Upper lobe of left lung (tissue), 6 donors: ENCODE measurements around the gene TMEM140. TPM values are rescaled to one million over a fixed set of nuclear protein-coding genes. Genes with fewer than 3 reads are reported as not detected.

ENCODE experiments used
- ATAC-seq, 2 donors: fragments of 200-7000 bp; cut with Tn5 transposase; one replicate each; pipeline ENCODE4 v1.9.1; 2022; ENCODE audit warnings: mild to moderate bottlenecking in 2 of 2, moderate library complexity in 2 of 2; ENCODE audit not compliant: low FRiP score in 2 of 2
- DNase-seq, 2 donors: peaks; one replicate each; pipeline ENCODE4 v3.0.0-alpha.2; 2019 to 2020
- H3K27ac ChIP-seq, 4 donors: fragments of 200-600 bp; sonication (generic); one replicate each; pipeline ENCODE4 v1.5.1; 2016 to 2019
- H3K27me3 ChIP-seq, 4 donors: fragments of 200-600 bp; sonication (generic); one replicate each; pipeline ENCODE4 v1.5.1; 2017 to 2019
- H3K36me3 ChIP-seq, 4 donors: fragments of 200-600 bp; sonication (generic); one replicate each; pipeline ENCODE4 v1.5.1; 2016 to 2019
- H3K4me1 ChIP-seq, 4 donors: fragments of 200-600 bp; sonication (generic); one replicate each; pipeline ENCODE4 v1.5.1; 2018 to 2019
- H3K4me3 ChIP-seq, 4 donors: fragments of 200-600 bp; sonication (generic); one replicate each; pipeline ENCODE4 v1.5.1; 2017 to 2019; ENCODE audit warnings: mild to moderate bottlenecking in 2 of 4, moderate library complexity in 1 of 4
- H3K9me3 ChIP-seq, 4 donors: fragments of 200-600 bp; sonication (generic); one replicate each; pipeline ENCODE4 v1.5.1; 2018 to 2019
- EP300 ChIP-seq, 4 donors: sonication (generic); formaldehyde crosslinking; IDR thresholded peaks; one replicate each; pipeline ENCODE4 v1.5.1; 2017; ENCODE audit warnings: antibody characterized with exemption in 4 of 4, control low read depth in 2 of 4
- POLR2A ChIP-seq, 4 donors: fragments of 450-650 bp; IDR thresholded peaks; one replicate each; pipeline ENCODE4 v1.5.1; 2016 to 2017; ENCODE audit warnings: antibody characterized with exemption in 4 of 4, mild to moderate bottlenecking in 2 of 4
- POLR2AphosphoS5 ChIP-seq, 2 donors: sonication (generic); formaldehyde crosslinking; IDR thresholded peaks; one replicate each; pipeline ENCODE4 v1.5.1; 2017; ENCODE audit warnings: antibody characterized with exemption in 2 of 2
- WGBS, 2 donors: methylation state at CpG; one replicate each; pipeline ENCODE4 v1.1.5; 2017 to 2018; 5-methylcytosine and 5-hydroxymethylcytosine counted together
- total RNA-seq, 6 donors: library from RNA; depleted of rRNA in 4 of 6; stranded (reverse); fragments of >200 nt in 4 of 6; gene quantifications; one replicate each; pipeline versions ENCODE4 v1.1.0 to v1.2.1, GENCODE V29; 2016 to 2021
- TF ChIP-seq, protein P1 (sequence below), 6 experiments: fragments of 450-650 bp in 4 of 6; fragments of 200-600 bp in 2 of 6; sonication (generic) in 2 of 6; IDR thresholded peaks; one replicate each; pipeline ENCODE4 v1.5.1; 2016 to 2019; ENCODE audit warnings: antibody characterized with exemption in 6 of 6
- donor health status: DM: no; HTN: no; CAD: no; lungs with moderate emphysema.
- donor health status: DM: no; HTN: yes; CAD: no; lungs with severe emphysema.

TMEM140 gene
- total RNA-seq, 6 donors from 2014 or later = 25.2 to 59.2 (median 32.4) TPM

DNA sequence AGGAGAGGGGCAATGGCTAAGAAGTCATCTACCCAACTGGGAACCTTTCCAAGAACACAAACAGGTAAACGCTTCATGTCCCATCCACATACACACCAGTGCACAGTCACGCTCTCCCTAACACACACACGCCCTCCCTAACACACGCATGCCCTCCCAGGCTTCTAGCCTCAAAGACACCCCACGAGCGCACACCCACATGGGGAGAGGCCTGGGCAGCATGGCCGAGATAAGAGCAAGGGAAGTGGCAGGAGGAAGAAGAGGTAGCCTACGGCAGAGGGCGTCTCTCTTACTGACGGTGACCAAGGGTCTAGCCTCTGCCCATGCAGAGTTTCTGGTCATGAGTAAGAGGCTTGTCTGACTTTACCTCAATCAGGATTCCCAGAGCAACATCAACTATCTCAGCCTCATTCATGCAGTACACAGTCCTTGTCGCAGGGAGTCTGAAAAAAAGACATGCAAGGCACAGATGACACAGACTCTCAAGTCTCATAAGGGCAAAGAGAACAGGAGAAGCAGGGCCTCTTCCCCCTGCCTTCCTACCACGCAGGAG lies 19.6 kb downstream of the TMEM140 start:
- TF ChIP-seq EP300 (IDR thresholded peaks at IDR 0.05) (no peak), POLR2AphosphoS5 (IDR thresholded peaks at IDR 0.05) (no peak), POLR2A (IDR thresholded peaks at IDR 0.05) (no peak)
- TF ChIP-seq, protein P1, sequence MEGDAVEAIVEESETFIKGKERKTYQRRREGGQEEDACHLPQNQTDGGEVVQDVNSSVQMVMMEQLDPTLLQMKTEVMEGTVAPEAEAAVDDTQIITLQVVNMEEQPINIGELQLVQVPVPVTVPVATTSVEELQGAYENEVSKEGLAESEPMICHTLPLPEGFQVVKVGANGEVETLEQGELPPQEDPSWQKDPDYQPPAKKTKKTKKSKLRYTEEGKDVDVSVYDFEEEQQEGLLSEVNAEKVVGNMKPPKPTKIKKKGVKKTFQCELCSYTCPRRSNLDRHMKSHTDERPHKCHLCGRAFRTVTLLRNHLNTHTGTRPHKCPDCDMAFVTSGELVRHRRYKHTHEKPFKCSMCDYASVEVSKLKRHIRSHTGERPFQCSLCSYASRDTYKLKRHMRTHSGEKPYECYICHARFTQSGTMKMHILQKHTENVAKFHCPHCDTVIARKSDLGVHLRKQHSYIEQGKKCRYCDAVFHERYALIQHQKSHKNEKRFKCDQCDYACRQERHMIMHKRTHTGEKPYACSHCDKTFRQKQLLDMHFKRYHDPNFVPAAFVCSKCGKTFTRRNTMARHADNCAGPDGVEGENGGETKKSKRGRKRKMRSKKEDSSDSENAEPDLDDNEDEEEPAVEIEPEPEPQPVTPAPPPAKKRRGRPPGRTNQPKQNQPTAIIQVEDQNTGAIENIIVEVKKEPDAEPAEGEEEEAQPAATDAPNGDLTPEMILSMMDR (IDR thresholded peaks at IDR 0.05) = no peak
- H3K27me3 ChIP-seq = no peaks in the 10 kb centered on the region
- no peaks in the 10 kb centered on the region for H3K9me3 ChIP-seq
- no peak for DNase-seq
- peak overlapping the region in 1 of 4 donors; percentile 17 for H3K4me3 ChIP-seq
- H3K36me3 ChIP-seq = peaks cover 0 to 45% (median 32%) of the 10 kb centered on the region in 4 donors
- H3K4me1 ChIP-seq = peaks cover 59 to 81% (median 69%) of the 10 kb centered on the region in 4 donors
- WGBS, 2 donors = 74 to 78% methylated on average over 10 to 12 of the region's 12 CpGs
- H3K27ac ChIP-seq = peak overlapping the region; percentile 89 to 99 (median 98)
- no peak for ATAC-seq

DNA sequence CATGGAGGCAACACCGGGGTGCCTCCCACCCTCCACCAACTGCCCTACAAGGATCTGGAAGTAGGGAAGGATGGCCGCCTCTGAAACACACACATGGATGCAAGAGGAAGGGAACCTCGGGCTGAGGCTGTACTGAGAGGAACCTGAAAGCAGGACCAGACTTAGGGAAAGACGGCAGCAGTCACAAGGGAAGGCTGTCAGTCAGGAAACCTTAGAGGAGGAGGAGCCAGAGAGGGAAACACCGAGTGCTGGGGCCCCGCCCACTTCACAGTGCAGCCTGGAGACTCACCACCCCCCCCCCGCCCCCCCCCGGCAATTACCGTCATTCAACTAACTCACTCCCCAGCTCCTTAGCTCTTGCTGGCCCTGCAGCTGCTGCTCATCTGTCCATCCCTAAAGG lies 20.1 kb downstream of the TMEM140 start:
- peak overlapping the region in 1 of 4 donors; percentile 17 for H3K4me3 ChIP-seq
- no peaks in the 10 kb centered on the region for H3K9me3 ChIP-seq
- peak overlapping the region; percentile 89 to 99 (median 98) for H3K27ac ChIP-seq
- TF ChIP-seq POLR2AphosphoS5 (IDR thresholded peaks at IDR 0.05) = no peak
- peak in 1 of 4 donors; percentile 27 for TF ChIP-seq POLR2A (IDR thresholded peaks at IDR 0.05)
- peak in 1 of 2 donors; percentile 77 for DNase-seq
- peaks cover 0 to 45% (median 32%) of the 10 kb centered on the region in 4 donors for H3K36me3 ChIP-seq
- 36 to 53% methylated on average over 5 to 9 of the region's 9 CpGs for WGBS, 2 donors
- no peak for ATAC-seq
- peaks cover 59 to 81% (median 69%) of the 10 kb centered on the region in 4 donors for H3K4me1 ChIP-seq
- no peaks in the 10 kb centered on the region for H3K27me3 ChIP-seq

GRCh38 chr7:135168489-135169140 lies 20.7 kb downstream of the TMEM140 start:
- ATAC-seq (no peak), DNase-seq (no peak)
- peaks cover 0 to 45% (median 32%) of the 10 kb centered on the region in 4 donors for H3K36me3 ChIP-seq
- H3K4me3 ChIP-seq = peak overlapping the region in 1 of 4 donors; percentile 71
- TF ChIP-seq EP300 (IDR thresholded peaks at IDR 0.05) (no peak), POLR2A (IDR thresholded peaks at IDR 0.05) (no peak), POLR2AphosphoS5 (IDR thresholded peaks at IDR 0.05) (no peak)
- TF ChIP-seq, protein P1 (IDR thresholded peaks at IDR 0.05) = no peak
- H3K27ac ChIP-seq = peak overlapping the region; percentile 89 to 99 (median 98)
- no peaks in the 10 kb centered on the region for H3K27me3 ChIP-seq
- peaks cover 58 to 78% (median 69%) of the 10 kb centered on the region in 4 donors for H3K4me1 ChIP-seq
- 90 to 95% methylated on average over 12 to 13 of the region's 13 CpGs for WGBS, 2 donors
- no peaks in the 10 kb centered on the region for H3K9me3 ChIP-seq

- Histone ChIP-seq H3K4me1 (peaks cover 51 to 71% (median 61%) of the 10 kb centered on the region in 4 donors), H3K36me3 (peaks cover 0 to 43% (median 31%) of the 10 kb centered on the region in 4 donors), H3K27me3 (no peaks in the 10 kb centered on the region), H3K27ac (peak overlapping the region; percentile 89 to 99 (median 98)), H3K4me3 (peak overlapping the region; percentile 71 to 92 (median 84)), H3K9me3 (no peaks in the 10 kb centered on the region)
- WGBS, 2 donors = 47 to 59% methylated on average over 11 of the region's 11 CpGs
- peak in 1 of 4 donors; percentile 33 for TF ChIP-seq POLR2A (IDR thresholded peaks at IDR 0.05)
- no peak for TF ChIP-seq POLR2AphosphoS5 (IDR thresholded peaks at IDR 0.05)
- TF ChIP-seq, protein P1 (IDR thresholded peaks at IDR 0.05) = peak in 4 of 6 experiments; percentile 15 to 44 (median 26)
- DNase-seq (peak in 1 of 2 donors; percentile 69), ATAC-seq (no peak)
Observed at GRCh38 chr7:135169141-135169963, 21.5 kb downstream of the TMEM140 start.

GRCh38 chr7:135169964-135170273 lies 22.0 kb downstream of the TMEM140 start:
- no peaks in the 10 kb centered on the region for H3K9me3 ChIP-seq
- TF ChIP-seq POLR2AphosphoS5 (IDR thresholded peaks at IDR 0.05) (no peak), EP300 (IDR thresholded peaks at IDR 0.05) (no peak), POLR2A (IDR thresholded peaks at IDR 0.05) (no peak)
- TF ChIP-seq, protein P1 (IDR thresholded peaks at IDR 0.05) = no peak
- ATAC-seq = peak in 1 of 2 donors; percentile 55
- H3K27me3 ChIP-seq = no peaks in the 10 kb centered on the region
- H3K36me3 ChIP-seq = peaks cover 0 to 37% (median 26%) of the 10 kb centered on the region in 4 donors
- peak overlapping the region; percentile 89 to 99 (median 98) for H3K27ac ChIP-seq
- DNase-seq = no peak
- H3K4me3 ChIP-seq = peak overlapping the region; percentile 71 to 92 (median 84)
- 0 to 3% methylated on average over 5 to 17 of the region's 17 CpGs for WGBS, 2 donors
- peaks cover 46 to 65% (median 56%) of the 10 kb centered on the region in 4 donors for H3K4me1 ChIP-seq
